Activated CD4-positive, alpha-beta T cell treated with anti-CD3 and anti-CD28 coated beads, Interleukin-2, amount 50 U/mL, for 16 hours (primary cell): Measurements from ENCODE around the gene CST4.
"Not testable (repeated sequence)": the region's sequence is repeated elsewhere in the genome, so short reads cannot be mapped to it uniquely, and the experiment has no call there.

Source experiments
- DNase-seq: peaks from one replicate; pipeline ENCODE4 v3.0.0-alpha.2; 2020

Gene CST4, protein sequence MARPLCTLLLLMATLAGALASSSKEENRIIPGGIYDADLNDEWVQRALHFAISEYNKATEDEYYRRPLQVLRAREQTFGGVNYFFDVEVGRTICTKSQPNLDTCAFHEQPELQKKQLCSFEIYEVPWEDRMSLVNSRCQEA

DNA sequence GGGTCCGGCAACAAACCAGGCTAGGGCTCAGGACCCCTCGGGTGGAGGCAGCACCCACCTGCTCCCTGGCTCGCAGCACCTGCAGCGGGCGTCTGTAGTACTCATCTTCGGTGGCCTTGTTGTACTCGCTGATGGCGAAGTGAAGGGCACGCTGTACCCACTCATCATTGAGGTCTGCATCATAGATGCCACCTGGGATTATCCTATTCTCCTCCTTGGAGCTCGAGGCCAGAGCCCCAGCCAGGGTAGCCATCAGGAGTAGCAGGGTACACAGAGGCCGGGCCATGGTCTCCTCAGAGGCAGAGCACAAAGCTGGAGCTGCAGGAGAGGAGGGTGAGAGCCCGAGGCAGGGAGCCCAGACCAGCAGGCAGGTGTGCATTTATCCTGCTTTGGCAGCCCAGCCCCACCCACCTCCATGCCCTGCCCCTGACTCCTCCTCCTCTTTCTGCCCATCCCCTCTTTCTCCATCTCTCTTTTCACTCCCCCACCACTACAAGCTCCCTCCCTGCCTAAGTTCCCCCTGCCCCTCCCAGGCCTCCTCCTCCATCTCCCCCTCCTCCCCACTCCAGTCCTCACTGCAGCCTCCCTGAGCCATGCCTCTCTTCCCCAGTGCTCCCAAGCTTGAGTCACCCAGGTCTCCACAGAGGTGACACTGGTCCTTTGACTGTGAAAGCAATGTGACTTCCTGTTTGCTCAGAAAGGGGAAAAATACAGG, at the start of gene CST4:
Gene CST4, minus strand, starts transcription at position 355 of the 715 bp plus-strand sequence. Its CDS starts 69 bp downstream, at position 286.
- DNase-seq, result not testable (repeated sequence)

DNA sequence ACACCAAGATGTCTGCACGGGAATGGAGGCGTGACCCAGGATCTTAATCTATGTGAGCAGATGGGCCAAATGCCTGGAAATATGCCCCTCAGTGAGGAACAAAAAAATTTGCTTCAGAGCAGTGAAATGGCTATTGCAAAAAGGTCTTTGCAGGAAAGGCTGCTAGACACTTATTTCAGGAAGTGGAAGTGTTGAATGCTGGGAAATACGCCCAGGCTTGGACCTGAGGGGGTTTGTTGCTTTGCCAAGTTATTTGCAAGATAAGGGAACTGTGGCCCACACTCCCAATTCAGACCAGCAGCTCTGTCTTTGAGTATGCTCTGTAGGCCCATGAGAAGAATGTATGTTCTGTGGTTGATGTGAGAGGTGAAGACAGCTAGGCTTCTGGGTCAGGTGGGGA, 46.6 kb upstream of the CST4 start:
- DNase-seq, result not testable (repeated sequence)

DNA sequence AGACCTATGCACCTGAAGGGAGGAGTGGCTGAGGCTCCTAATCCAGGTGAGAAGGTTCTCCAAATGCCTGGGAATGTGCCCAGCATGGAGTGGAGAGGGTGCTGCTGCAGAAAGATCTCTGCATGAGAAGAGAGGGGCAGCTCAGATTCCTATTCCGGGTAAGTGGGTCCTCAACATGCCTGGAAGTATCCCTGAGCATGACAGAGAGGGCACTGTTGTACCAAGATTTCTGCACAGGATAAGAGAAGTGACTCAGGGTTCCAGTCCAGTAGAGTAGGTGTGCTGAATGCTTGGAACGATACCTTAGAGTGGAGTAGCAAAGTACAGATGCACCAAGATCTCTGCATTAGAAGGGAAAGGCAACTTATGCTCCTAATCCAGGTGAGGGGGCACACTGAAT, 46.1 kb upstream of the CST4 start:
- not testable (repeated sequence) for DNase-seq

DNA sequence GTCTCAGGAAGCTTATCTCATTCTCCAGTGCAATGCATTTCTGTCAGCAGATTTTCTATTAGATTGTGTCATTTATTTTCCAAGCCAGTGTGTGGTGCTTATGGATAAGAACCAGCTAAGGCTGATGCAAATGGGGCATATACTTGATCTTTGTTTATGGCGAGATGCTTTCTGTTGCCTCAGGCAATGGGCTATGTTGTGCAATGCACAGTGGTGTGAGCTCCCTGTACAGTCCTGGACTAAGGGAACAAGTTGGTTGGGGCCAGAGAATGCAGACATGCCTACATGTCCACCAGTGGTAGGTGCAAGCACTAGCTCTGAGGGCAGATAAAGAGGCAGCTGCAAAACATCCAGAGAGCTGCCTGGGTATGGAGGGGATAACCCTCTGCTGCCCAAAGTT, 45.6 kb upstream of the CST4 start:
- not testable (repeated sequence) for DNase-seq

DNA sequence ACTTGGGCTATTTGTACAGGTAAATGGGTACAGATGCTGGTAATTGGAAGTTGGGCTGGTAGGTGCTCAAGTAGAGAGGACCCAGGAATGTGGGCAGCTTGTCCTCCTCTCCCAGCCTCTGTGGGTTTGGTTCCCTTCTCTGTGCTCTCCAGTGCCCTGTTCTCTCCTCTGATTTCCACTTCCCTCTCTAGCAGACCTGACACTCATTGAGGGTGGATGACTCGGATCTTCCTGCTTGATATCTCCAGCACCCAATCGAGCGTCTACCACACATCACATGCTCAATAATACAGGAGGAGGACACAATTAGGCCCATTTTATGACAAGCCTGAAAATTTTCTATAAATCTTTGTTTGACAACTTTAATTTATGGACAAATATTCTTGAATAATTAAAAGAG, 38.2 kb upstream of the CST4 start:
- DNase-seq, result no peak

DNA sequence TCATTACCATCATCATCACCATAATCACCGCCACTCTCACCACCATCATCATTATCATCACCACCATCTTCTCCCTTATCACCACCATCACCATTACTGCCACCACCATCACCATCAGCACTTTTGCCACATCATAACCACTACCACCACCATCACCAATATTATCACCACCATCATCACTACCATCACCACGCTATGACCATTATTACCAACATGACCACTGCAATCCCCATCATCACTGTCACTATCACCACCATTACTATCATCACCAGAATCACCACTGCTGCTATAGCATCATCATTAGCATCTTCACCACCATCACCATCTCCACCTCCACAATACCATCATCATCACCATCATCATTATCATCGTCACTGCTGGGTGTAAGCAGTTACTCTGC, 36.3 kb upstream of the CST4 start:
- no peak for DNase-seq

DNA sequence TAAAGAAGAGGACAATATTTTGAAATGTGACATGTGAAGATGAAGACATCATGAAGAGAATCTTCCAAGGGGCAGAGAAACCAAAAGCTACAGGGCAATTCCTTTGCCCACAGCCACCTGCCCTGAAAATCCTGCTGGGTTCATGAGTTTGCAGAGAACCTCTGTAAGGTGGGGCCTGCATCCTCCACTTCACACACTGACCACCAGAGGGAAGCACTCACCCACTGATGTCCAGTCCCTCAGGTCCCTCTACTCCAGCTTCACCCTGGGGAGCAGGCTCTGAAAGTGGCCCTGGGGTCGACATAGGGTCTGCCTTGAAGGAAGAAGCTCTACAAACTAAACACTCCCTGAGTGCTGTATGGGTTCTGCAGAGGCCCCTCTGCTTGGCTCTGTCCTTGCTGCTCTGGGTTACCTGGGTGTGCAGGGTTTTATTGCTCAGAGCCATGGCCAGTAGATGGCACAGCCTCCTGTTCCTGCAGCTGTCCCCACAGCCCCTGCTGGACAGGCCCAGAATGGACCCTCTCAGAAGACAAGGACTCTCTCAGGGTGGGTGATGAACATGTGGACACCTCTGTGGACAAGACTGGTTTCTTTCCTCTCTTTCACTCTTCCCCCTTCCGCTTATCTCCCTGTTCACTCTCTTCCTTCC, 34.9 kb upstream of the CST4 start:
- peak; percentile 26 for DNase-seq

DNA sequence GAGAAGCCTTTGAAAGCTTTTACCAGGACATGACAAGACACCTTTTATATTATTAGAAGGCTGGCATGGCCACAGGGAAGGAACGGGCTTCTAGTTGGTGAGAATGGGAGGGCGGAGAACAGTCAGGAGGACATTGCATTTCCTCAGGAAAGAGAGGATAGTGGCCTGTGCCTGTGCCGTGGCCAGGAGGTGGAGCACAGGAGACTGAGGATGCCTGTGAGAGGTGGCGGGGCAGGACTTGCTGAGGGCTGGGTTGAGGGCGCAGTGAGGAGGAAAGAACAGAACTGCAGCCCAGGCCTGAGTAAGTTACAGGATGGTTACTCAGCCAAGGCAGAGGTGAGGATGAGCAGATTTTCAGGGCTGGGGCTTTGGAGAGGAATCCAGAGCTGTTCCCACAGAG, 34.0 kb upstream of the CST4 start:
- not testable (repeated sequence) for DNase-seq

DNA sequence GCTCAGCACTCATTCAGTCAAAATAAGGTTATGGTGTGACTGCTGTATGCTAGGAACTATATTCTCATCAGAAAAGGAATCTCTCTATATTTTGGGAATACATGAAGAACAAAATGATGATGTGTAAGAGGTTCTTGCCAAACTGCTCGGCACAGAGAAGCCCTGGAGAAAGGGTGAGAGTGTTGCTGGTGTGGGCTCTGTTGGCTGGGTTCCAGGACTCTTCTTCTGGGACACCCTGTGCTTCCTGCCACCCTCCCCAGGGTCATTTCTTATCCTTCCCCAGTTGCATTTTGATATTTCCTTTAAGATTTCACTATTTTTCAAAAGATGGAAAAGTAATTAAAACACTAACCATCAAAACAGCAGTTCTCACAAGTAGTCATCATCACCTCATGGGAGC, 33.1 kb upstream of the CST4 start:
- DNase-seq, result no peak

DNA sequence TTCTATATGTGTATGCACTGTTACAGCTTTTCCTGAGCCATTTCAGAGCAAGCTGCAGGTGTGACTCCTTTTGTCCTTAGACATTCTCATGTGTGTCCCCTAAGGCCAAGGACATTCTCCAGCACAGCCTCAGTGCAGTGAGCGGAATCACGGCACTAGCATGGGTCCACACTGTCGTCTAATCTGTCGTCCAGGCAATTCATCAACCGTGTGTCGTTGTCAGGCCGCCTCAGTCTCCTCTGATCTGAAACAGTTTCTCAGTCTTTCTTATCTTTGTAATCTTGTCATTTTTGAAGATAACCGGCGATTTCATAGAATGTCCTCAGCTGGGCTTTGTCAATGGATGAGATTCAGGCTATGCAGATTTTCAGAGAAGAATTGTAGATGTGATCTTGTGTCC, 30.5 kb upstream of the CST4 start:
- not testable (repeated sequence) for DNase-seq

DNA sequence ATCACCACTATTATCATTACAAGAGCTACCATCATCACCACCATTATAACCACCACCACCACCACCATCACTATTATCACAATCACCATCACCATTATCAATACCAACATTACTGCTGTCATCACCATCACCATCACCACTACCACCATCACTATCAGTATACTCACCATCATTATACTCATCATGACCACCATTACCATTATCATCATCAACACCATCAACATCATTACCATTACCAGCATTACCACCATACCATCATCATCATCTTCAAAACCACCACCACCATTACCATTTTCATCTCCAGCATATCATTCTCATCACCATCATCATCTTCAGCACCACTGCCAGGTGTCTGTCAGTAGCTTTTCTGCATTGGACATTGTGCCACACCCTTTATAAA, 22.9 kb upstream of the CST4 start:
- not testable (repeated sequence) for DNase-seq

DNA sequence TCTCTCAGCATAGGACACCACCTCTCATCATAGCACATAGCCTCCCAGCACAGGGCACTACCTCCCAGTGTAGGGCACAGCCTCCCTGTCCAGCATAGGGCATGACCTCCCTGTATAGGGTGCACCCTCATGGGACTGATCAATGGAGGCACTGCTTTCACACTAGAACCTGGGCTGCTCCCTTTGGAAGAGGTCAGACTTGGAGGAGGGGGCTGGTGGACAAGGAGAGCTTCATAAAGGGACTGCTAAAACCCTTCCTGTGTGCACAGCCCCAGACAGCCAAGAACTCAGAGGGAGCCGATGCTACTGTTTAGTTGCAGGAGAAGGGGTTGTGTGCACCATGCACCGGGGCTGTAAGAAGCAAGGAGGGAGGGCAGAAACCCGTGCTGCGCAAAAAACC, 21.9 kb upstream of the CST4 start:
- no peak for DNase-seq

DNA sequence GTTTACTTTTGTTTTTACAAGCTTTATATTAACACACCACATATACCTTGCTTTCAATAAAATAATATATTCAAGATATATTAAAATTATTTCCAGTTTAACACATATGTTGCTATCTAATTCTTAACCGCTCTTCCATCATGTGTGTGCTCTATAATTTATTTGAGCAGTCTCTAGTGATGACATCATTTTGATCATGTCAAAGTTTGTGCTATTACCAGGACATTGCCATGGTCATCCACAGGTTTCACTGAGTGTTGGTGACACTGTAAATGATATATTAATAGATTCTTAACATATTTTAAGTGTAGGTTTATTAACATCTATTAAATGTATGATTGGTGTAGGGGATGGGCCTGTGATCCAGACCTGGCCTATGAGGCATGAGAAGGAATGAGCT, 17.1 kb upstream of the CST4 start:
- DNase-seq, result no peak

DNA sequence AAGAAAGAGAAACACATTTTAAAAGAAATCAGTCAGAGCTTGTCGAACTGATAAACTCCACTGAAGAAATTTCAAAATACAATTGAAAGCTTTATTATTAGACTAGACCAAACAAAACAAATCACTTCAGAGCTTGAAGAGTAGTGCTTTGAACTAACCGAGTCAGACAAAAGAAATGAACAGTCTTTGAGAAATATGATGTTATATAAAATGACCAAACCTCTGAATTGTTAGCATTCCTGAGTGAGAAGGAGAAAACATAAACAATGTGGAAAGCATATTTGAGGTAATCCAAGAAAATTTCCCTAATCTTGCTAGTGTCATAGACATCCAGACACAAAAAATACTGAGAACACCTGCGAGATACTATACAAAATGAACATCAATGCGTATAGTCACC, 13.2 kb upstream of the CST4 start:
- DNase-seq, result no peak

DNA sequence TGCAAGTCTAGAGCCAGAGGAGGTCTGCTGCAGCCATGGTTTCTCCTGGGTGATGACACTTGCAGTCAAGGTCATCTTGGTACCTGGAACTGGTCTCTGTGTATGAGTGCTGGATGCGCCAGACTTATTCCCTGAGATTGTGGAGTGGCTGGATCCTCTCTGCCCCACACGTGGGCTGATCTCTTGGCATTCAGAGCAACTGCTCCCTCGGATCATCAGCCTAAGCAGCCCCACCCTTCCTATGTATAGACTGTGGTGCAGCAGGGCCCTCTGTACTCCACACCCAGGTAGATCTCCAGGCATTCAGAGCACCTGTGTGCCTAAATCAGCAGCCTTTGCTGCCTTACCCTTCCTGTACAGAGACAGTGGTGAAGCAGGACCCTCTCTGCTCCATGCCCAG, 12.1 kb upstream of the CST4 start:
- DNase-seq, result no peak

DNA sequence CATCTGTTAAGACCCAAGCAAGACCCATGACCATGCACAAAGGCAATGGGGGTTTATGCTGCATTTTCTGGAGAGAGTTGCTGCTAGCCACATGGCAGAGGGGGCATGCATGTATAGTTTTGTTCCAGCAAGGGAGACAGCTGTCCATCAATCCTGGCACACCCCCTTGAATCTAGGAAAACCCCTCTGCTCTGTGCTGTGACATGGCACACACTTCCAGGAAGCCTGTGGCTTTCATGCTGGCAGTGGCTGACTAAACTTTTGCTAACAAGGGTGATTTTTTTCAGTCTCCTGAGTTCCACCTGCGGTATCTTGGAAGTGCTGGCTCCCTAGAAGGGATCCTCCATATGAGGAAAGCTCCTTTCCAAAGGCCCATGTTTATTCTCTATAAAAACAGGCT, 9.1 kb upstream of the CST4 start:
- DNase-seq, result peak; percentile 1

DNA sequence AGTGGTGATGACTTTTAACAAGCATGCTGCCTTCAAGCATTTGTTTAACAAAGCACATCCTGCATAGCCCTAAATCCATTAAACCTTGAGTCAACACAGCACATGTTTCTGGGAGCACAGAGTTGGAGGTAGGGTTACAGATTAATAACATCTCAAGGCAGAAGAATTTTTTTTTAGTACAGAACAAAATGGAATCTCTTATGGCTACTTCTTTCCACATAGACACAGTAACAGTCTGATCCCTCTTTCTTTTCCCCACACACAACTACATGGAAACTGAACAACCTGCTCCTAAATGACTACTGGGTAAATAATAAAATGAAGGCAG, 6.2 kb upstream of the CST4 start:
- not testable (repeated sequence) for DNase-seq

DNA sequence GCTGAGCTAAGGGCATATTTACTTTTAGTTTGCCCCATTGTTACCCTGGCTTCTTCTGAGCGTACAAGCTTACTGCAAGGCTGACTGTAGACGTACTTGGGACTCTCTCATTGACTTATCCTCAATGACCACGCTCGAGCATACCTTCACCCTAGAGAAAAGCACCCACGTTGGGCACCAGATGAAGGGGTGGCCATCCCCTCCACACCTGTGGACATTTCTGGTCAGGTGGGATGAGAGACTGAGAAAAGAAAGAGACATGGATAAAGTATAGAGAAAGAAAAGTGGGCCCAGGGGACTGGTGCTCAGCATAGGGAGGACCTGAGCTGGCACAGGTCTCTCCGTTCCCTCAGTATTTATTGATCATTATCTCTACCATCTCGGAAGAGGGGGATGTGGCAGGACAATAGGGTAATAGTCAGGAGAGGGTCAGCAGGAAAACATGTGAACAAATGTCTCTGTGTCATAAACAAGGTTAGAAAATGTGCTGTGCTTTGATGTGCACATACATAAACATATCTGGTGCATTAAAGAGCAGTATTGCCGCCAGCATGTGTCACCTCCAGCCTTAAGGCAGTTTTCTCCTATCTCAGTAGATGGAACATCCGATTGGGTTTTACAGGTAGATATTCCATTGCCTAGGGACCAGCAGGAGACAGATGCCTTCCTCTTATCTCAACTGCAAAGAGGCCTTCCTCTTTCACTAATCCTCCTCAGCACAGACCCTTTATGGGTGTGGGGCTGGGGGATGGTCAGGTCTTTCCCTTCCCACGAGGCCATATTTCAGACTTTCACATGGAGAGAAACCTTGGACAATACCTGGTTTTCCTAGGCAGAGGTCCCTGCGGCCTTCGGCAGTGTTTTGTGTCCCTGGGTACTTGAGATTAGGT, 5.6 kb upstream of the CST4 start:
- DNase-seq, result not testable (repeated sequence)

DNA sequence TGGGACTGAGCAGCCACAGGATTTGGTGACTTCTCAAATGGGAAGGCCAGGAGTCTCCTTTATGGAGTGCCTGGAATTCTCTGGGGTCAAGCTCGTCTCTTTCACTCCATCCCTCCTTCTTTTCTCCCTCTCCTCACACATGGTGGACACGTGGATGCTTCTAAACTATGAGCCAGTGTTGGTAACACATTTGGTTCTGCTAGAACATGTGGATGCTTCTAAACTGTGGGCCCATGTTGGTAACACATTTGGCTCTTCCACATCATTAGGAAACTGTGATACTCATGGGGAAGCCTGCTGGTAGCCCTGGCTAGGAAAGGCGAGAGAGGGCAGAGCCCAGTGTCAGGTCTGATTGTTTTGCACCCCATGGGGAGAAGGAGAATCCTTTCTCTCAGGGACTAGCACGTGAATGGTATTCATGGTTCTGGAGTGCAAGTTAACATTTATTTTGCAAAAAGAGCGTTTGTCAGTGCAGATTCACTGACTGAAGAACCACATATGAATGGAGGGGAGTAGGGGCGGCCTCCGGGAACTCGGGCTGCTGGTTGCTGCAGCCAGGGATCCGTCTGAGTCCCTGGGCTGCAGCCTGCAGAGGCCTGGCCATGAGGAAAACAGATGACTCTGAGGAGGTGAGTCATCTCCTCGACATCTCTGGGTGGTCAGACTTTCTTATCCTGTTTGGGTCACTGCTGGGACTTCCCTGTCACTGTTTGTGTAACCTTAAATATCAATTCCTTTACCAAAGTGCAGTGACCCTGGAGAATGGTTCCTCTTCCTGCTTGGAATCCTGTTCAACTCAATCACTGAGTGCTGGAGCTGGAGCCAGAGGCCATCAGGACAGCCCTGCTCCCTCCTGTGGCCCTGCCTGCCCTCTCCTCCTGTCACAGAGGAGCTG, 4.1 kb upstream of the CST4 start:
- DNase-seq, result not testable (repeated sequence)

DNA sequence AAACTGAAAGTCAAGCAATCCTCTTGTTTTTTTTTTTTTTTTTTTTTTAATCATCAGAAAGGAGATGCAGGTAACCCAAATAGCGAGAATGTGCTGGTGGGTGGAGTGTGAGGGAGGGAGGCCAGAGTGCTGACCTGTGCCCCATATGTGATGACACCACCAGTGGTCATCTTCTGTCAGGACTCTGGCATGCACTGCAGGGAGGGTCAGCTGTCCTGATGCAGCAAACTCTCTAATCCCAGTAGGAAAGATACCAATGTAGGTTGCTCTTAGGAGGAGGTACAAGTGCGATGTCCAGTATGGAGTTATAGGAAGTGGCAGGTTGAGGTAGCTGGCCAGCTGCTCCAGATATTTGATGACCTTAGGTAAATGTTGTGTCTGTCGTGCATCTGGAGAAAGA, 2.8 kb upstream of the CST4 start:
- DNase-seq, result no peak

DNA sequence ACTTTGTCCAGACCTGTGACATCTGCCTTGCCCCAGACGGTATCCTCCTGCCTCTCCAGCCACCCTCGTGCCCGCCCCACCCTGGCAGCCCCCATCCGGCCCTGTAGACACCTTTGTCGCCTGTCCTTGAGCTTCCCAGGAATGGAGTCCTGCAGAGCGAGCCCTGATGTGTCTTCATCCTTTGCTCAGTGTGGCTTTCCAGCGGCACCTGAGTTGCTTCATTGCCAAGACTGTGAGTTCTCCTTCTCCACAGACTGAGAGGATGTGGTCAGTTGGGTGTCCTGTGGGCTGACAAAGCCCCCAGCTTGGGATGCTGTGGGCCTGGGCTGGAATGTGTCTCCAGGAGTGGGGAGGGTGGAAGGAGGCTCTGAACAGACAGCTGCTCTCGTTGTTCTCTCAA, 1.7 kb upstream of the CST4 start:
- DNase-seq, result no peak

DNA sequence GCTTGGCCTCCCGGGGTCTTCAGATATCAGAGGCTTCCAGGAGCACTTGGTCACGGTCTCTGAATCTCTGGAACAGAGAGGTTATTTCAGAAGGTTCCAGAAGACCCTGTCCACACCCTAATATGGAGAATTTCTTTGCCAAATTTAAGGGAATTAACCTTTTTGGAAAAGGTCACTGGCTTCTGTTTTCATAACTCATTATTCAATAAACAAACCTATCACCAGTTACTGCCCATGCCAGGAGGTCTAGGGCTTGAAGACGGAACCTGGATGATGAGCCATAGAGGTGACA, 507 bp upstream of the CST4 start:
- no peak for DNase-seq

DNA sequence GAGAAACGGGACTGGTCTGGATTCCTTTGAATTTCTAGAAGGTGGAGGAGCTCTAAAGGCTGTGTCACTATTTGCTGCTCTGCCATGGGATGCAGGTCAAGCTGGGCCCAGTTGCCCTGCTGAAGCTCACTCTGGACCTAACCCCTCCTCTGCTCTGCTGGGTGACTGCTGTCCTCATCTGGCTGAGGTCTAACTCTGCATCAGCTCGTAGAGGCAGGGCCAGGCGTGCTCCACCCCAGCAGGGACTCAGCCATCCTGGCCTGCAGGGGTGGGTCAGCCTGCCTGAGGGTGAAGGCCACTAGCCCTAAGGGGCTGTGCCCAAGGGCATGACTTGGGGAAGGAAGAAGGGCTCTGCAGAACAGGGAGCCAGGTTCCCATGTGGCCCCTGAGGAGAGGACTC, 852 bp downstream of the CST4 start:
- DNase-seq, result no peak
